ENCODE measurements around the gene AIRE. TPM values are rescaled to one million over a fixed set of nuclear protein-coding genes. Genes with fewer than 3 reads are reported as not detected.

Gene AIRE
- total and polyA plus RNA-seq, 2 of the 13 experiments (the other 11 are each of a cell fraction or from before 2014, with no cell fraction given): not detected

GRCh38 chr21:44337941-44338895 lies 52.5 kb downstream of the AIRE start:
- POLR2A ChIA-PET: interaction anchor here (0.6 to 3.7 kb wide), 12 partner anchors 12 to 179 kb away, joined by 3 to 33 read pairs (median 4); partner anchors contain the start of genes LRRC3 and TRPM2
- H3K27ac ChIP-seq (ENCODE audit: extremely low read length, insufficient read depth, low read length): peak overlapping the region; percentile 58
- ATAC-seq: peak; percentile 63
- peak; percentile 39 for TF ChIP-seq SKI (IDR thresholded peaks at IDR 0.05; ENCODE audit: partially characterized antibody)
- TF ChIP-seq ZSCAN21 (CRISPR knock-in tag; IDR thresholded peaks at IDR 0.05; ENCODE audit: borderline replicate concordance): 0 out of 2 replicates have a peak, but pooled peaks have one; percentile 38
- TF ChIP-seq XRCC5 (optimal IDR thresholded peaks at IDR 0.05; ENCODE audit: low read length): peak; percentile 48
- TF ChIP-seq ETV5 (CRISPR knock-in tag; IDR thresholded peaks at IDR 0.05; ENCODE audit: borderline replicate concordance): no peak
- peak; percentile 9; the same call in 1 of the 2 replicates for TF ChIP-seq ELF1 (CRISPR knock-in tag; IDR thresholded peaks at IDR 0.05)
- TF ChIP-seq KDM2A (CRISPR knock-in tag; IDR thresholded peaks at IDR 0.05; ENCODE audit: borderline replicate concordance, low read depth): 0 out of 2 replicates have a peak, but pooled peaks have one; percentile 38
- TF ChIP-seq KLF6 (CRISPR knock-in tag; IDR thresholded peaks at IDR 0.05): no peak
- TF ChIP-seq NFKB2 (CRISPR knock-in tag; IDR thresholded peaks at IDR 0.05; ENCODE audit: borderline replicate concordance): peak; percentile 67; the same call in 1 of the 2 replicates
- TF ChIP-seq BCL3 (CRISPR knock-in tag; IDR thresholded peaks at IDR 0.05): peak; percentile 20; the same call in 1 of the 2 replicates
- TF ChIP-seq SP5 (CRISPR knock-in tag; IDR thresholded peaks at IDR 0.05; ENCODE audit: borderline replicate concordance, low read depth): peak; percentile 41; the same call in 1 of the 2 replicates
- peak; percentile 47; the same call in 1 of the 2 replicates for TF ChIP-seq POLR2G (IDR thresholded peaks at IDR 0.05; ENCODE audit: low read depth, low read length)
- no peak for TF ChIP-seq ZNF563 (CRISPR knock-in tag; IDR thresholded peaks at IDR 0.05)
- 0 out of 2 replicates have a peak, but pooled peaks have one; percentile 38 for TF ChIP-seq ZNF501 (CRISPR knock-in tag; IDR thresholded peaks at IDR 0.05)
- peak; percentile 67; the same call in 1 of the 2 replicates for TF ChIP-seq SP4 (CRISPR knock-in tag; IDR thresholded peaks at IDR 0.05)
- no peak for TF ChIP-seq SNAPC5 (CRISPR knock-in tag; IDR thresholded peaks at IDR 0.05; ENCODE audit: borderline replicate concordance)
- peak; percentile 33; the same call in 1 of the 2 replicates for TF ChIP-seq ZNF687 (CRISPR knock-in tag; IDR thresholded peaks at IDR 0.05)
- no peak for TF ChIP-seq ZNF263 (CRISPR knock-in tag; IDR thresholded peaks at IDR 0.05)

More at GRCh38 chr21:44337941-44338895, 52.5 kb downstream of the AIRE start:
- H3K27me3 ChIP-seq (ENCODE audit: control insufficient read depth in 1 of 2, insufficient read depth in 2 of 2, low read length in 2 of 2): no peaks in the 10 kb centered on the region; a peak in 1 of 5 replicates
- H3K9ac ChIP-seq (ENCODE audit: insufficient read depth, low read depth, low read length): peak overlapping the region; percentile 58
- intact Hi-C loops (cut with micrococcal nuclease; ENCODE audit: unreplicated experiment) (loop anchor here (5.0 kb wide), 1 partner anchor 119 kb away; the partner anchor contains the start of gene LRRC3), in situ Hi-C loops (cut with HindIII; ENCODE audit: extremely low pct_ligation_motif_present, low pct_unique_long_range_greater_than_20kb) (loop anchor here (5.0 kb wide), 1 partner anchor 36 kb away; the partner anchor contains the start of gene PFKL)
- H3K79me2 ChIP-seq (ENCODE audit: insufficient read depth, low read length): peaks cover 2% of the 10 kb centered on the region
- peaks cover 3% of the 10 kb centered on the region for H4K20me1 ChIP-seq (ENCODE audit: insufficient read depth, low read length)
- DNase-seq (ENCODE audit: low spot score) (peak; percentile 59), FAIRE-seq (no peak)
- H3K36me3 ChIP-seq (replicated peaks in 1 of 2; ENCODE audit: control insufficient read depth in 1 of 2, insufficient read depth in 2 of 2, low read length in 2 of 2): peaks cover 5 to 15% of the 10 kb centered on the region in 2 experiments; a peak in 4 of 5 replicates
- peaks cover 42% of the 10 kb centered on the region for H3K4me1 ChIP-seq (ENCODE audit: insufficient read depth, low read length)
- CTCF ChIA-PET (ENCODE audit: low intra/inter-chr PET ratio, low total read pairs): no interaction called here
- H3K4me2 ChIP-seq (ENCODE audit: low read depth, low read length): peak overlapping the region; percentile 96
- WGBS (ENCODE audit: low lambda C conversion rate): 8% methylated on average over 11 of the region's 47 CpGs
- no TSS peak for BruUV-seq (replicated peaks)
- no peaks in the 10 kb centered on the region for H3K9me3 ChIP-seq (ENCODE audit: low read length)
- H2AFZ ChIP-seq (ENCODE audit: low read length): no peak overlapping the region
- H3K4me3 ChIP-seq (replicated peaks in 1 of 3; ENCODE audit: insufficient read depth in 1 of 3, low read depth in 2 of 3, low read length in 3 of 3): peak overlapping the region; percentile 61 to 84 (median 68)

Data from HepG2 (cell line).